GM21786 (cell line): ENCODE results near the gene RBMX2.
"Not testable (repeated sequence)": the region's sequence is repeated elsewhere in the genome, so short reads cannot be mapped to it uniquely, and the experiment has no call there.

ENCODE experiments used
- ATAC-seq: cut with Tn5 transposase; IDR thresholded peaks from one replicate; pipeline ENCODE4 v1.9.1; 2021; ENCODE audit not compliant: unreplicated experiment

RBMX2 gene, protein sequence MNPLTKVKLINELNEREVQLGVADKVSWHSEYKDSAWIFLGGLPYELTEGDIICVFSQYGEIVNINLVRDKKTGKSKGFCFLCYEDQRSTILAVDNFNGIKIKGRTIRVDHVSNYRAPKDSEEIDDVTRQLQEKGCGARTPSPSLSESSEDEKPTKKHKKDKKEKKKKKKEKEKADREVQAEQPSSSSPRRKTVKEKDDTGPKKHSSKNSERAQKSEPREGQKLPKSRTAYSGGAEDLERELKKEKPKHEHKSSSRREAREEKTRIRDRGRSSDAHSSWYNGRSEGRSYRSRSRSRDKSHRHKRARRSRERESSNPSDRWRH

DNA sequence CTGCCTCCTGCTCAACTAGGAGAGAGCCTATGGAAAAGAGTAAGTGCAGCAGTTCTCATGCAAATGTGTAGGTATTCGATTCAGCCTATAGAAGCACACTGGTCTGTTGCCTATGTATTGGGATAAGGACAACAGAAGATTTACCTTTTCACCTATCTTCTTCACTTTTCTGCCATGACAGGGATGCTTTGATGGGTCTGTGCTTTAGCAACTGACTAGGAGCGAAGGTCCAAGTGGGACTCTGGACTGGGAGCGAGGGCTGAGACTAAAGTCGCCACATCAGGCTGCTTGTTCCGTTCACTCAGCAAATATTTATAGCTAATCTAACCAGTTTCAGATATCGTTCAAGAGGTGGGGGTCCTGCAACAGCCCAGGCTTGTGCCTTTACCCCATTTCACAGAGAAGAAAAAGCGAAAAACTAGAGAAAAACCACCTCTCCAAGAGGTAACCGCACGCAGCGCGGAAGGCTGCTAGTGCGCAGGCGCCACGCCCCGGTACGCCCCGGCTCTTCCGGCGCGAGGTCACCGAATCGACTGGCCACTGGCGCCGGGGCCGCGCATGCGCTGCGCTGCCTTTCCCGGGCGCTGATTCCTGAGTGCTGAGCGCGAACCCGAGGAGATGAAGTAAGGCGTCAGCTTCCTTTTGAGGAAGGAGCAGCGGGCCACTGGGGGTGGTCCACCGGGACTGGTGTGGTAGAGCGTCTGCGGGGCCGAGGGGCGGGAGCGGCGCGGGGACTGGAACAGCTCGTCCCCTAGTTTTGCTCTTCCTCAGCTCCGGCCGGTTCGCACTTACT lies at the start of gene RBMX2:
TSS of gene RBMX2 (plus strand) at position 573 of the 793 bp plus-strand sequence. CDS start at position 619, 46 bp downstream.
- peak; percentile 95 for ATAC-seq

DNA sequence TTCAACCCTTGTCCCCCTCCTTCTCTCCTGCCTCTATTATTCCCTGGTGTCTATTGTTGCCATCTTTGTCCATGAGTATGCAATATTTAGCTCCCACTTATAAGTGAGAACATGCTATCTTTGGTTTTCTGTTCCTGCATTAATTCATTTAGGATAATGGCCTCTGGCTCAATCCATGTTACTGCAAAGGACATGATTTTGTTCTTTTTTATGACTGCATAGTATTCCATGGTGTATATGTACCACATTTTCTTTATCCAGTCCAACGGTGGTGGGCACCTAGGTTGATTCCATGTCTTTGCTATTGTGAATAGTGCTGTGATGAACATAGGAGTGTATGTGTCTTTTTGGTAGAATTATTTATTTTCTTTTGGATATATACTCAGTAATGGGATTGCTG lies 49.7 kb upstream of the RBMX2 start:
- not testable (repeated sequence) for ATAC-seq

DNA sequence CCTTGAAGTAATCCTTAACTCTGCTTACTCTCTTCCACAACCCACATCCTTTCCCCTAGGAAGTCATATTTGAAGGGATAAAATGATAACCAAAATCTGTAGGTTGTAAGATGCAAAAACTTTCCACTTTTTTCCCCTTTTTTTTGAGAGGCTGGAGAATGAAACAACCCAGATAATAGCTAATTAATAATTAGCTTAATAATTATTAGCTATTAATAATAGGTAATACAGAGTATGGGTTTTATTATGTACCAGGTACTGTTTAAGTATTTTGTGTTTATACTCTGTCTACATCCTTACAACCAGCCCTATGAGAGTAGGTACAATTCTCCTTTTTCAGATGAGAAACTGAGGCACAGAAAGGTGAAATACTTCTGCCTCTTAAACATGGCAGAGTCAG lies 25.7 kb upstream of the RBMX2 start:
- no peak for ATAC-seq

DNA sequence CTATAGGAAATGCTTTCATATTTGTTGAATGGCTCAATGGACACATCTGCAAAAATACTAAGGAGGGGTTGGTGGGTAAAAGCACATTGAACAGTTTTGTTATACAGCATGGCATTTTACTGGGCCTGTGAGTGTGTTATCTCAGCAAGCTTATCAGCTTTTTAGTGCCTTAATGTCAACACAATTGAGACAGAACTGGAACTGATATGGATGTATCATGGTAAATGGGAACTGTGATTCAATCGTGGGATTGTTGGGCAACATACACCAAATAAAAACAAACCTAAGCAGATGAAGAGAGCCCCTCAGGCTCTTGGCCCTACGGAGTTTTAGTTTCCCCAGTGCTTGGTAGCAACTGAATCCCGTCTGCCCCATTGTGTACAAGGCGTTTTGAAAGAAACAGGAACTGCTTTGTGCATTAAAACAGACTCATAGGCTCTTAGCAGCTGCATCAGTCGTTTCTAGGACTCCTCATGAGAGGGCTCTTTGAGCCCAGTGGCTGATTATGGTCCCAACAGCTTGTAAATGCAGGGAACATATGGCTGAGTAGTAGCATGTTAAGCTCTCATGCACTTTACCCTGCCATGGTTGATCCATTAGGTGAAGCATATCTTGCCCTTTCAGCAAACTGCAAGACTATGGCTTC lies 23.6 kb upstream of the RBMX2 start:
- no peak for ATAC-seq

DNA sequence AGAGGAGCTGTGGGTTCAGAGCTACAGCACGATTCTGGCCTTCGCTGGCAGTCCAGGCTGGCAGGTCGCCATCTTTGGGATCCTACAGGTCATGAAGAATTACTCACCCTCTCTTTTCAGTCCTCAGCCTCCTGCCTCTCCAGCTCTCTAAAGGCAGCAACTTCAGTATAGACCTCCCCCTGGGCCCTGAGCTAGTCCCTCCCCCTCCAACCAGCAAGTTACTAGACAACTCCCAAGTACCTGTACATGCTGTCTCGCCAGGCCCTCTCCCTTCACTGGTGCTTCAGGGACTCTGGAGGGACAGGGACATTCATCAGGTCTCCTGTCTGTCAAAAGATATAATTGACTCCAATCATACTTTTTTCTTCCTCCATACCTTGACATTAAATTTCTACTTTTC lies 16.3 kb upstream of the RBMX2 start, which contains the start of gene GPR119:
TSS of gene GPR119 (minus strand) at position 155 of the 400 bp plus-strand sequence. CDS start 227 bp downstream, outside the sequence.
- no peak for ATAC-seq

DNA sequence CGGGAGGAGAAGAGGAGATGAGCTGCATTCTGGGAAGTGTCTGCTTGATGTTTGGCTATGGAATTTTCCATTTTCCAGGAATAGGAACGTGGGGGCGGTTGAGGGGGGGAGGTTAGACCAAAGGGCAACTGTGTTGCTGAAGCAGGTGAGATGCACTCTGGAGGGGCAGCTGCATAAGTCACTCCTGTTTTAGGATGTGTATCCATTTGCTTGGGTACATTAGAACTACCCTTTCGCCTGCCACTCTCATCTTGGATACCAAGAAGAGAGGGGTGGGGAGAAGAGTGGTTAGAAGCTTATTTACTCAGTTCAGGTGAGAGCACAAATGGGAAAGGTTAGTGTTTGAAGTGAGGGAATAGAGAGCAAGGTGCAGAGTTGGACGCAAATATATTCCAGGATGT lies 15.4 kb upstream of the RBMX2 start:
- ATAC-seq: no peak

DNA sequence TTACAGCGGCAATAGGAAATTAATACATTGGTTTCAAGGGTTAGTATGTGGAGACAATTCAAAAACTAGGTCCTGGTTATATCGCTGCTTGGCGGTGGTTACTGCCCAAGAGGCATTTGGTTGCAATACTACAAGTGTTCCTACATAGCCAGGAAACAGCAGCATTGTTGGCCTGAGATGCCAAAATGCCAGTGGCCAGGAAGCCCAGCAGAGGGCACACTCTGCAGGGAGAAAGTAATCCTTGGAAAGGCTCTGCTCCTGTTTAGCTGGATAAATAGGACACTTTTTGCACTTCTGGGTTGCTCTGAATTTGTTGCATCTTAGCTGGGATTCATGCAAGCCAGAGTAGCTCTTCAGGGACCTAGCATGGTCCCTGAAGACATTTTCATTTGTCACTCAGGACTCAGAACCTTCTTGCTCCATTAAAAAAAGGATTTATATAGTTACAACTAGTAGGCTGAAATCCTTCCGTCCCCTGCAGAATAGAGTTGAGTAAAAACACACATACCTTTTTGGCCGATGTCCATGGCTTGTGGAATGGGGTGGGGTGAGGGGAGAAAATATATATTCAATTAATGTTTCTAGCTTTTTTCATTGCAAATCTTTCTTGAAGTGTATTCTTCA lies 8.2 kb upstream of the RBMX2 start:
- no peak for ATAC-seq

DNA sequence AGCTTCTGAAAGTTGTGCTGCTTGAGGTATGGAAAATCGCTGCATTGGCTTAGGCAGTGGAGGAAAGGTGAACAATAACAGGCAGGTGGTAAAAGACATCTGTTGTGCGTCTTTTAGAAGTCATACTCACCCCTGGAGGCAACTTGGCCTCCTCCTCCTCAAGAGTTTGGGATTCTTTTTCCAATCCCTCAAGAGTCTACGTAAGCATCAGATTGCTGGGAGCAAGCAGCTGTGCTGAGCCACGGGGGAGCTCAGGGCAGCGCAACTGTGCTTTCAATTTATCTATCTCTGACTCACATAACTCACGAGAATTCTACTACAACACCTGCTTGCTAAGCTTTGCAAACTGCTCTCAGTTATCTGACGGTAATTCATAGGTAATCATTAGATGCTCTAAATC lies 6.4 kb upstream of the RBMX2 start:
- ATAC-seq: no peak

DNA sequence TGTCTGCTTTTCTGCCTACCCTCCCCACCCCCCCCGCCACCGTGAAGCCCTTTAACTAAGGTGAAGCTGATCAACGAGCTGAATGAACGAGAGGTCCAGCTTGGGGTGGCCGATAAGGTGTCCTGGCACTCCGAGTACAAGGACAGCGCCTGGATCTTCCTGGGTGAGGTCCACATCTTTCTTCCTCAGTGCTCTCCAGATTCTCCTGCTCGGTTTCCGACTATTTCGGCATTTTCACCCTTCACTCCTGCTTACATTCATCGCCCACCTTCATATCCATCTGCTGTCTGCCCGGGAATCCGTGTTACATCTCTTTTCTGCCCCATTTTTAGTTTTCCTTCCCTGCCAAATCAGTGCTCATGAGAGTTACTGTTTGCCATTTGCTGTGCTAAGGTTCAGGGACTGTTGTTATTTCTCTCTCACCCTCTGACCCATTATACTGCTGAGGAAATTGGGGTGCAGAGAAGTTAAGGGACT lies 459 bp downstream of the RBMX2 start:
- no peak for ATAC-seq

DNA sequence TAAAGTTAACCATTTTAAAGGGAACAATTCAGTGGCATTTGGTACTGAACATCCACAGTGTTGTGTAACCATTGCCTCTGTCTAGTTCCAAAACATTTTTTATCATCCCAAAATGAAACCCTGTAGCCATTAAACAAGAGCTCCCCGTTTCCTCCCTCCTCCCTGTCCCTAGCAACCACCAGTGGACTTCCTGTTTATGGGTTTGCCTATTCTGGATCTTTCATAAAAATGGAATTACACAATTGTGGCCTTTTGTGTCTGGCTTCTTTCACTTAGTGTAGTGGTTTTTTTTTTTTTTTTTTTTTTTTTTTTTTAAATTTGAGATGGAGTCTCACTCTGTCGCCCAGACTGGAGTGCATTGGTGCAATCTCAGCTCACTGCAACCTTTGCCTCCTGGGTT lies 11.6 kb downstream of the RBMX2 start:
- no peak for ATAC-seq

DNA sequence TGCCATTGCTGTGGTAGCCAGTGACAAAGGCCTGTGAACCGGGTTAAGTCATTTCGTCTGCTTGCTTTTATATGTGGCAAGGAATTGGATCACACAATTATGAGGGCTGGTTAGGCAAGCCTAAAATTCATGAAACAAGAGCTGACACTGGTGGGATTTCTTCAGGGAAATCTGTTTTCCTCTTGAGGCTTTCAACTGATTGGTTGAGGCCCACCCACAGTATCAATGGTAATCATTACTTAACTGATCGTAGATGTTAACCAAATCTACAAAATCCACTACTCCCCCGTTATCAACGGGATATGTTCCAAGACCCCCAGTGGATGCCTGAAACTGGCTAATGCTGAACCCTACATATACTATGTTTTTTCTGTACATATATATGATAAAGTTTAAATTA lies 13.0 kb downstream of the RBMX2 start:
- no peak for ATAC-seq

DNA sequence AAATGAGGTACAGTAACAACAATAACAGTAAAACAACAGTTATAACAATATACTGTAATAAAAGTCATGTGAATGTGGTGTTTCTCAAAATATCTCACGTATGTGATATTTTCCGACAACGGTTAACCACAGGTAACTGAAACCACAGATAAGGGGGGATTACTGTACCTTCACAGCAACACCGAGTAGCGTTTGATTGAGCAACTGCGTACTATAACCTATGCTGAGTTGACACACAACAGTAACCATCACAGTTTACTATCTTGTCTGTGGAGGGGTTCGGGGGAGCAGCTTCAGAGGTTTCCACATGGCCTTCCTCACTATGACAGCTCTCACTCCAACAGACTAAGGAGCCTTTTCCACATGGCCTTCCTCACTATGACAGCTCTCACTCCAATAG lies 13.4 kb downstream of the RBMX2 start:
- no peak for ATAC-seq

DNA sequence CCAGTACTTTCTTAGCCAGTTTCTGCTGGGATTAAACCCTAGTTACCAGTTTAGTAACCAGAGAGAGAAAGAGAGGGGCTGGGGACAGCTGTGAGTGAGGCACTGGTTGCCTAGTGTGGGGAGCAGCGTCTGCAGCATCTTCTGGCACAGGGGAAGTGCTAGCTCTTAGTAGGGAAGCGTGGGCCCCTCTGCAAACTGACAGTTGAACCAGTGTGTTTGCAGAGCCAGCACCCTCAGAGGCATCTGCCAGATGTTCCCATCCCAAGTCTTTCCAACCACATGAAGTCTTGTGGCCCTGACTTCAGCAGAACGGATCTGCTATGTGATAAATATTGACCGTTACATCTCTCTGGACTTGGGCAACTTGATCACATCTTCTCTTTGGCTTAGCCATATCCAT lies 15.0 kb downstream of the RBMX2 start:
- no peak for ATAC-seq

DNA sequence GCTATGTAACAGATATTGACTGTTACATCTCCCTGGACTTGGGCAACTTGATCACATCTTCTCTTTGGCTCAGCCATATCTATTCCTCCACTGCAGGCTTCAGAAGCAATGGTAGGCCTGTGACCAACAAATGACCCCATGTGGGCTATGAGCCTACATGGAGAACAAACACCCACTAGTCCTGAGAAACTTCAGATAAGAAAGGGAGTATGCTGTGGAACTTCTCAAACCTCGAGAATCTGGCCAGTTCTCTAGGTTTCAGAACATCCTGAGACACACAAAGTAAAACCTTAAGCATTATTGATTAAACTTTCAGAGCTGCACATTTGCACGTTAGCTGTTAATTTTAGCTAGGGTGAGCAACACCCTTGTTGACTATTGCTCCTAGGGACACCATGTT lies 16.3 kb downstream of the RBMX2 start:
- ATAC-seq: peak; percentile 31

DNA sequence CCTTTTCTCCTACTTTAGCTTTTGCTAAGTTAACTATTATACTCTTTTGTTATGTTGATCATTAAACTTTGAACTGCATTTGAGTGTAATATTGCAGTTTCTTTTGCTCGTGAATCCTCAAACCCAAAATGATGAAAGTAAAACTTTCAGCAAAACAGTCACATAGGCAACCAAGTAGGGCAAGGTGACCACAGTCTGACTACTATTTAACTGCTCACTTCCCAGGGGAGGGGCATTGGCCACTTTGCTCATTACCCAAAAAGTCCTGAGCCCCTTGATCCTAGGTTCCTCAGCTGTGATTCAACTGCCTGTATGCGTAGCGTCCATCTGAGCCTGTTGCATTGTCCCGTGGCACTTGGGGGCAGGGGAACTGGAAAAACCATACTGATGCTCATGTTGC lies 17.0 kb downstream of the RBMX2 start:
- peak; percentile 46 for ATAC-seq

DNA sequence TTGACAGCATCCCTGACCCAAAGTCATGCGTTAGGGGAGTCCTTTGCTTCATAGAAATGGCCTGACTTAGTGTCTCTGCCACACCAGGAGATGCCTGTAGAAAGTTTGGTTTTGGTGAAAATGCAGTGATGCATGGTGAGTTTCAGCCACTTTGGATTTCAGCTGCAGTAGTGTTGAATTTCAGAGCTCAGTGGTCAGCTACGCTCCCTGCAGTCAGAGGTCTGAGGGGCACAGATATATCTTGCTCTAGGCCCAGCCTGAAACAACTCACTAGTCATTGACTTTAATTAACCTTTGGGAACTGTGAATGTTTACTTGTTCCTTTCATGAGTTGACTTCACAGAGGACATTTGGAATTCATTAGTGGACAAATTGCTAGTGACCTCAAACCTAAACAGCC lies 17.5 kb downstream of the RBMX2 start:
- peak; percentile 48 for ATAC-seq

DNA sequence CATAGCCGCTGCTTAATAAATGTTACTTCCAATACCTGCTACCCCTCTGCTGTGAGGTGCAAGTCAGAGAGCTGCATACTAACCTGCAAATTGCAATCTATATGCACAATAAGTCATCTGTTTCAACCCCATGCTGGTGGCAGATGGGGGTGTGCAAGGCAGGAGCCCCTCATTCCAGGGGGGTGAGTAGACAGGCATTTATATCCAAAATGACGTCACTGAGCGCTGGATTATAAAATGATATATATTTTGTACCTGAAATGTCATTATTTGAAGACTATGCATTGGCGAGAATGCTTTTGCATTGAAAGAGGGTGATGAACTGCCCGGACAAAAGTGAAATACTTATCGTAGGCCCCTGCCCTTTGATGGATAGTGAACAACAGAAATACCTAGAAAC lies 24.7 kb downstream of the RBMX2 start:
- no peak for ATAC-seq

DNA sequence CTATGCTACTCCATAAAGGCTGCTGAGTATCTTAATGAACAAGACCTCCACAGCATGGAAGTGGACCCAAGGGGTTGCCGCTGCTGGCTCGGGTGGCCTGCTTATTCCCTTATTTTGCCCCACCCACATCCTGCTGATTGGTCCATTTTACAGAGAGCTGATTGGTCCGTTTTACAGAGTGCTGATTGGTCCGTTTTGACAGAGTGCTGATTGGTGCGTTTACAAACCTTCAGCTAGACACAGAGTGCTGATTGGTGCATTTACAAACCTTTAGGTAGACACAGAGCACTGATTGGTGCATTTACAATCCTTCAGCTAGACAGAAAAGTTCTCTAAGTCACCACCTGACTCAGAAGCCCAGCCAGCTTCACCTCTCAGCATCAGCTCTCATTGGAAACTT lies 27.4 kb downstream of the RBMX2 start:
- not testable (repeated sequence) for ATAC-seq

DNA sequence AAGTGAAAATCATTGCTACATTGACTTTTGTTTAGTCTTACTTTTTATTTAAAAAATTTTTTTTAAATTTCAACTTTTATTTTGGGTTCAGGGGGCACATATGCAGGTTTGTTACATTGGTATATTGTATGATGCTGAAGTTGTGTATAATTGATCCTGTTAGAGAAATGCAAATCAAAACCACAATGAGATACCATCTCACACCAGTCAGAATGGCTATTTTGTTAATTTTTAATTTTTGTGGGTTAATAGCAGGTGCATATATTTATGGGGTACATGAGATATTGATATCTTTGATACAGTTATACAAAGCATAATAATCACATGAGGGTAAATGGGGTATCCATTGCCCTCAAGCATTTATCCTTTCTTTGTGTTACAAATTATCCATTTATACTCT lies 34.1 kb downstream of the RBMX2 start:
- no peak for ATAC-seq

DNA sequence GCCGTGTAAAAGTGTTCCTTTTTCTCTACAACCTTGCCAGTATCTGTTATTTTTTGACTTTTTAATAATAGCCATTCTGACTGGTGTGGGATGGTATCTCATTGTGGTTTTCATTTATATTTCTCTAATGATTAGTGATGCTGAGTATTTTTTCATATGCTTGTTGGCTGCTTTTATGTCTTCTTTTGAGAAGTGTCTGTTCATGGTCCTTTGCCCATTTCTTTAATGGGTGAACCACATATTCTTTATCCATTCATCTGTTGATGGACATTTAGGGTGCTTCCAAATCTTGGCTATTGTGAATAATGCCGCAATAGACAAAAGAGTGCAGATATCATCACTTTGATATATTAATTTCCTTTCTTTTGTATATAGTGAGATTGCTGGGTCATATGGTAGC lies 36.2 kb downstream of the RBMX2 start:
- ATAC-seq: not testable (repeated sequence)

DNA sequence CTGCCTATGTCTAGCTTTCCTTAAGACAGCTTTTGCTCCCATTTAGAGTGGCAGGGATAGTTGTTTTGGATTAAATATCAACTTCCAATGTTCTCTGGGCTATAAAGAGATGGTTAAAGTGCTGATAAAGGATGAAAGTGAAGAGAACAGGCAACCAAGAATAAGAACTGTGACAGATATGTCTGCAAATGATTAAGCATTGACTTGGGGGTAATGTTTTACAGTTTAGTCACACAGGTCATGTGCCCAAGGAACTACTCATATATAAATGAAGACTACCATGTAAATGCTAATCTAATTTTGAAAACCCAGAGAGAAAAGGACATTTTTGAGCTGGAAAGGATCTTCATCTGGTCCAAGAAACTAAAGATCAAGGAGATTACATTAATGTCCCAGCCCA lies 42.1 kb downstream of the RBMX2 start:
- ATAC-seq: no peak
